H1 (cell line): ENCODE data around the gene CXCL3.
"Not testable (repeated sequence)": the region's sequence is repeated elsewhere in the genome, so short reads cannot be mapped to it uniquely, and the experiment has no call there.

Experiments
- BACH1 ChIP-seq: IDR thresholded peaks from 2 replicates; pipeline ENCODE4 v1.6.1; 2012; ENCODE audit warnings: low read length, improper control_type of control experiment
- BRCA1 ChIP-seq: IDR thresholded peaks from 2 replicates; pipeline ENCODE4 v1.6.1; 2012; ENCODE audit warnings: low read depth, low read length, improper control_type of control experiment
- CTCF ChIP-seq, 3 experiments: IDR thresholded peaks; 1 replicate in 2 of 3; 2 replicates in 1 of 3; pipeline versions ENCODE4 v1.5.1 to v1.6.1; 2011; ENCODE audit warnings: low read length in 3 of 3, mild to moderate bottlenecking in 3 of 3, inconsistent platforms in 2 of 3, low read depth in 1 of 3, moderate library complexity in 1 of 3; ENCODE audit not compliant: insufficient read depth in 1 of 3; ENCODE audit errors: control extremely low read depth in 1 of 3
- EZH2 ChIP-seq: fragments of 200-600 bp; sonication (generic); IDR thresholded peaks from 2 replicates; pipeline ENCODE4 v1.7.1; 2012; ENCODE audit warnings: low read depth, mild to moderate bottlenecking, moderate library complexity, low read length, inconsistent platforms; ENCODE audit not compliant: severe bottlenecking
- KDM1A ChIP-seq: fragments of 200-600, 300-600 bp; sonication (generic); IDR thresholded peaks from 2 replicates; pipeline ENCODE4 v1.7.1; 2016; ENCODE audit warnings: mild to moderate bottlenecking, low read length, borderline replicate concordance
- PHF8 ChIP-seq: fragments of 200-600 bp; sonication (generic); conservative IDR thresholded peaks from 2 replicates; pipeline ENCODE4 v1.7.1; 2012; ENCODE audit warnings: low read depth, mild to moderate bottlenecking, inconsistent platforms, low read length, moderate library complexity
- POLR2A ChIP-seq, 2 experiments: IDR thresholded peaks; 1 replicate in 1 of 2; 2 replicates in 1 of 2; pipeline ENCODE4 v1.6.1; 2011; ENCODE audit warnings: low read depth in 2 of 2, low read length in 2 of 2, mild to moderate bottlenecking in 2 of 2; ENCODE audit errors: control extremely low read depth in 1 of 2
- SP1 ChIP-seq: IDR thresholded peaks from 2 replicates; pipeline ENCODE4 v1.6.1; 2011; ENCODE audit warnings: low read depth, low read length
- SP4 ChIP-seq: IDR thresholded peaks from 2 replicates; pipeline ENCODE4 v1.6.1; 2012; ENCODE audit warnings: low read length, inconsistent platforms
- SUZ12 ChIP-seq: fragments of 200-600 bp; sonication (generic); IDR thresholded peaks from 2 replicates; pipeline ENCODE4 v1.6.1; 2012; ENCODE audit warnings: mild to moderate bottlenecking, inconsistent platforms, low read length, moderate library complexity, mixed read lengths
- TEAD4 ChIP-seq: IDR thresholded peaks from 2 replicates; pipeline ENCODE4 v1.6.1; 2012; ENCODE audit warnings: low read depth, low read length, inconsistent platforms, mixed read lengths
- YY1 ChIP-seq: IDR thresholded peaks from 2 replicates; pipeline ENCODE4 v1.6.1; 2011; ENCODE audit warnings: low read depth, mild to moderate bottlenecking, low read length

GRCh38 chr4:74080351-74080750, 41.9 kb upstream of the CXCL3 start:
- TF ChIP-seq SUZ12; BRCA1; SP1; CTCF (IDR thresholded peaks at IDR 0.05; ENCODE audit: control extremely low read depth in 1 of 3, insufficient read depth in 1 of 3, low read depth in 1 of 3, low read length in 3 of 3); POLR2A (IDR thresholded peaks at IDR 0.05; ENCODE audit: control extremely low read depth in 1 of 2, low read depth in 2 of 2, low read length in 2 of 2); YY1; EZH2; TEAD4; PHF8; BACH1; SP4; KDM1A: not testable (repeated sequence)
